GM23248 (cell line): Measurements from ENCODE around the gene ITGB2. TPM values are rescaled to one million over a fixed set of nuclear protein-coding genes. Genes with fewer than 3 reads are reported as not detected.

Experiments used
- DNase-seq: peaks from one replicate; pipeline ENCODE4 v3.0.0-alpha.2; 2015
- H2AFZ ChIP-seq: fragments of 200-600 bp; sonication (generic); 2 replicates; pipeline ENCODE4 v1.6.1; 2016; ENCODE audit warnings: antibody characterized with exemption
- H3F3A ChIP-seq: fragments of 200-600 bp; sonication (generic); 2 replicates; pipeline ENCODE4 v1.6.1; 2016; ENCODE audit warnings: mild to moderate bottlenecking, antibody characterized with exemption, mixed run types; ENCODE audit not compliant: insufficient read depth
- H3K27ac ChIP-seq: fragments of 200-600 bp; sonication (generic); 2 replicates; pipeline ENCODE4 v1.5.1; 2016; ENCODE audit warnings: mild to moderate bottlenecking
- H3K27me3 ChIP-seq: fragments of 200-600 bp; sonication (generic); replicated peaks from 2 replicates; pipeline ENCODE4 v1.6.1; 2016; ENCODE audit warnings: mild to moderate bottlenecking; ENCODE audit not compliant: insufficient read depth
- H3K36me3 ChIP-seq: fragments of 200-600 bp; sonication (generic); 2 replicates; pipeline ENCODE4 v1.6.1; 2016; ENCODE audit warnings: low read depth, mild to moderate bottlenecking
- H3K4me1 ChIP-seq: fragments of 200-600 bp; sonication (generic); 2 replicates; pipeline ENCODE4 v1.6.1; 2016; ENCODE audit warnings: mild to moderate bottlenecking; ENCODE audit not compliant: insufficient read depth
- H3K4me2 ChIP-seq: fragments of 200-600 bp; sonication (generic); one replicate; pipeline ENCODE4 v1.6.1; 2016; ENCODE audit warnings: mild to moderate bottlenecking; ENCODE audit not compliant: unreplicated experiment
- H3K4me3 ChIP-seq: fragments of 200-600 bp; sonication (generic); 2 replicates; pipeline ENCODE4 v1.5.1; 2016; ENCODE audit warnings: mild to moderate bottlenecking
- H3K79me2 ChIP-seq: fragments of 200-600 bp; sonication (generic); 2 replicates; pipeline ENCODE4 v1.6.1; 2016; ENCODE audit warnings: mild to moderate bottlenecking; ENCODE audit not compliant: insufficient read depth
- H3K9ac ChIP-seq: fragments of 200-600 bp; sonication (generic); 2 replicates; pipeline ENCODE4 v1.6.1; 2016; ENCODE audit warnings: mild to moderate bottlenecking
- H3K9me2 ChIP-seq: fragments of 200-600 bp; sonication (generic); 2 replicates; pipeline ENCODE4 v1.6.1; 2016; ENCODE audit warnings: mixed run types, mild to moderate bottlenecking, moderate library complexity; ENCODE audit not compliant: insufficient read depth
- H3K9me3 ChIP-seq: fragments of 200-600 bp; sonication (generic); one replicate; pipeline ENCODE4 v1.6.1; 2017; ENCODE audit warnings: low read depth
- H4K20me1 ChIP-seq: fragments of 200-600 bp; sonication (generic); 2 replicates; pipeline ENCODE4 v1.6.0; 2016; ENCODE audit not compliant: insufficient read depth
- EZH2 ChIP-seq: fragments of 200-600 bp; sonication (generic); IDR thresholded peaks from 2 replicates; pipeline ENCODE4 v1.6.1; 2018; ENCODE audit warnings: antibody characterized with exemption, mild to moderate bottlenecking; ENCODE audit not compliant: insufficient read depth, poor library complexity, severe bottlenecking
- EZH2phosphoT487 ChIP-seq: fragments of 200-600 bp; sonication (generic); IDR thresholded peaks from 2 replicates; pipeline ENCODE4 v1.6.1; 2018; ENCODE audit warnings: antibody characterized with exemption, moderate library complexity, mild to moderate bottlenecking, low read depth; ENCODE audit not compliant: insufficient read depth
- WGBS, 2 experiments: methylation state at CpG; one replicate each; pipeline ENCODE4 v1.1.6; 2015 to 2017; ENCODE audit warnings: low lambda C conversion rate in 2 of 2, low coverage in 1 of 2; ENCODE audit errors: missing lambda C conversion rate in 2 of 2; 5-methylcytosine and 5-hydroxymethylcytosine counted together
- in situ Hi-C: fragments of 300-500 bp; cut with MboI; formaldehyde crosslinking; loops from 2 replicates; pipeline ENCODE4 v1.15.0; 2020
- polyA plus RNA-seq: library from polyadenylated mRNA; unstranded; fragments of >200 nt; fragmentation: Nextera tagmentation; extraction: Ambion mirVana; gene quantifications from 2 replicates; pipeline ENCODE4 v1.2.1, GENCODE V29; 2016
- total RNA-seq: library from RNA; depleted of rRNA; stranded (reverse); fragments of >200 nt; shearing (Covaris generic); gene quantifications from 2 replicates; pipeline ENCODE4 v1.2.3, GENCODE V29; 2014

The ITGB2 gene
- total and polyA plus RNA-seq, 2 experiments from 2014 or later, result 1.3 to 2.2 TPM

- no peaks in the 10 kb centered on the region for H3K9me2 ChIP-seq
- H3K27me3 ChIP-seq, result no peaks in the 10 kb centered on the region
- in situ Hi-C loops, result loop anchor here (25.0 kb wide), 1 partner anchor 428 kb away; no protein-coding TSS in a partner anchor
- H4K20me1 ChIP-seq, result no peaks in the 10 kb centered on the region
- H3K36me3 ChIP-seq, result no peaks in the 10 kb centered on the region
- H3K79me2 ChIP-seq, result peaks cover 60% of the 10 kb centered on the region
- peaks cover 15% of the 10 kb centered on the region for H3K4me1 ChIP-seq
- peak overlapping the region; percentile 83 for H3K9ac ChIP-seq
- WGBS, 2 experiments, result 0 to 1% methylated on average over 28 to 52 of the region's 53 CpGs
- peak; percentile 59 for DNase-seq
- H2AFZ ChIP-seq, result peak overlapping the region; percentile 86
- TF ChIP-seq EZH2phosphoT487 (no peak), EZH2 (no peak)
- peak overlapping the region; percentile 33 for H3K27ac ChIP-seq
- H3F3A ChIP-seq, result no peaks in the 10 kb centered on the region
- peak overlapping the region; percentile 89 for H3K4me2 ChIP-seq
- H3K9me3 ChIP-seq, result no peaks in the 10 kb centered on the region
- H3K4me3 ChIP-seq, result peak overlapping the region; percentile 79
Observed at GRCh38 chr21:44940116-44940631, 19.5 kb upstream of the ITGB2 start.

GRCh38 chr21:44939532-44940115 lies 18.9 kb upstream of the ITGB2 start, which contains the start of gene SLX9:
TSS of gene SLX9 (plus strand) at chr21:44940029. CDS start at chr21:44940058, 29 bp downstream.
- TF ChIP-seq EZH2 (no peak), EZH2phosphoT487 (no peak)
- H3K27me3 ChIP-seq, result no peaks in the 10 kb centered on the region
- H3F3A ChIP-seq, result no peaks in the 10 kb centered on the region
- peak within 1 kb of the TSS; percentile 86 for H2AFZ ChIP-seq
- no peaks in the 10 kb centered on the region for H3K9me3 ChIP-seq
- no peaks in the 10 kb centered on the region for H4K20me1 ChIP-seq
- peak within 1 kb of the TSS; percentile 83 for H3K9ac ChIP-seq
- peak within 1 kb of the TSS; percentile 89 for H3K4me2 ChIP-seq
- H3K9me2 ChIP-seq, result no peaks in the 10 kb centered on the region
- in situ Hi-C loops, result loop anchor here (10.0 to 25.0 kb wide), 2 partner anchors 135 to 427 kb away; partner anchors contain the start of gene UBE2G2
- peak within 1 kb of the TSS; percentile 33 for H3K27ac ChIP-seq
- peaks cover 15% of the 10 kb centered on the region for H3K4me1 ChIP-seq
- no peaks in the 10 kb centered on the region for H3K36me3 ChIP-seq
- peak within 1 kb of the TSS; percentile 79 for H3K4me3 ChIP-seq
- H3K79me2 ChIP-seq, result peaks cover 54% of the 10 kb centered on the region
- 1% methylated on average over 65 to 69 of the region's 69 CpGs for WGBS, 2 experiments
- peak; percentile 91 for DNase-seq

GRCh38 chr21:44938772-44939531 lies 18.3 kb upstream of the ITGB2 start:
- WGBS, 2 experiments, result 83 to 86% methylated on average over 18 of the region's 18 CpGs
- Histone ChIP-seq H3F3A (no peaks in the 10 kb centered on the region), H3K9ac (peak overlapping the region; percentile 83), H3K4me2 (peak overlapping the region; percentile 84), H3K36me3 (no peaks in the 10 kb centered on the region), H3K9me3 (no peaks in the 10 kb centered on the region), H3K27ac (no peak overlapping the region), H3K9me2 (no peaks in the 10 kb centered on the region), H3K4me1 (peaks cover 15% of the 10 kb centered on the region), H3K4me3 (peak overlapping the region; percentile 79), H2AFZ (peak overlapping the region; percentile 86), H3K27me3 (no peaks in the 10 kb centered on the region), H4K20me1 (no peaks in the 10 kb centered on the region), H3K79me2 (peaks cover 48% of the 10 kb centered on the region)
- TF ChIP-seq EZH2, result no peak
- TF ChIP-seq EZH2phosphoT487, result no peak
- in situ Hi-C loops, result loop anchor here (10.0 to 25.0 kb wide), 2 partner anchors 134 to 427 kb away; partner anchors contain the start of gene UBE2G2
- no peak for DNase-seq

- no peak overlapping the region for H3K4me2 ChIP-seq
- H3K9ac ChIP-seq, result no peak overlapping the region
- no peaks in the 10 kb centered on the region for H4K20me1 ChIP-seq
- 91 to 96% methylated on average over 10 of the region's 10 CpGs for WGBS, 2 experiments
- H3K4me1 ChIP-seq, result peaks cover 17% of the 10 kb centered on the region
- no peaks in the 10 kb centered on the region for H3F3A ChIP-seq
- no peak overlapping the region for H3K4me3 ChIP-seq
- no peak overlapping the region for H3K27ac ChIP-seq
- no peaks in the 10 kb centered on the region for H3K9me3 ChIP-seq
- no peak overlapping the region for H2AFZ ChIP-seq
- no peaks in the 10 kb centered on the region for H3K36me3 ChIP-seq
- H3K79me2 ChIP-seq, result peaks cover 13% of the 10 kb centered on the region
- H3K27me3 ChIP-seq, result no peaks in the 10 kb centered on the region
- no peak for TF ChIP-seq EZH2
- TF ChIP-seq EZH2phosphoT487, result no peak
- DNase-seq, result no peak
- no peaks in the 10 kb centered on the region for H3K9me2 ChIP-seq
- in situ Hi-C loops, result loop anchor here (10.0 to 25.0 kb wide), 2 partner anchors 131 to 423 kb away; partner anchors contain the start of gene UBE2G2
Observed at GRCh38 chr21:44935533-44935927, 14.8 kb upstream of the ITGB2 start.
